Stimulated activated effector memory CD8-positive, alpha-beta T cell treated with anti-CD3 and anti-CD28 coated beads, Interleukin-12 subunit alpha, Interleukin-12 subunit beta, amount 100 ng/mL, for 72 hours (primary cell): ENCODE measurements around the gene LTBP2.

ENCODE experiments used
- ATAC-seq: fragments of 150-1000 bp; cut with Tn5 transposase; 2 replicates; pipeline ENCODE4 v1.10.0; 2021
- DNase-seq, 2 donors: peaks; one replicate each; pipeline ENCODE4 v3.0.0; 2021 to 2022; ENCODE audit warnings: low spot score in 2 of 2
- H3K27ac Mint-ChIP-seq: one replicate; pipeline ENCODE4 v1.8.0; 2022; ENCODE audit warnings: mild to moderate bottlenecking, mixed read lengths
- H3K36me3 Mint-ChIP-seq: one replicate; pipeline ENCODE4 v1.8.0; 2022; ENCODE audit warnings: mild to moderate bottlenecking, mixed read lengths
- H3K4me1 Mint-ChIP-seq: one replicate; pipeline ENCODE4 v1.8.0; 2022; ENCODE audit warnings: mixed read lengths
- H3K4me3 Mint-ChIP-seq: one replicate; pipeline ENCODE4 v1.8.0; 2022; ENCODE audit warnings: mild to moderate bottlenecking, mixed read lengths
- H3K9me3 Mint-ChIP-seq: one replicate; pipeline ENCODE4 v1.8.0; 2022; ENCODE audit warnings: mixed read lengths

LTBP2 gene

GRCh38 chr14:74592476-74593201 is 19.4 kb downstream of the LTBP2 start:
- DNase-seq (no peak), ATAC-seq (no peak)
- H3K4me3 Mint-ChIP-seq, result no peak overlapping the region
- no peaks in the 10 kb centered on the region for H3K4me1 Mint-ChIP-seq
- no peak overlapping the region for H3K27ac Mint-ChIP-seq
- H3K9me3 Mint-ChIP-seq, result no peaks in the 10 kb centered on the region
- H3K36me3 Mint-ChIP-seq, result no peaks in the 10 kb centered on the region

- DNase-seq (no peak), ATAC-seq (no peak)
- Mint-ChIP-seq H3K9me3 (no peaks in the 10 kb centered on the region), H3K4me3 (no peak overlapping the region), H3K36me3 (no peaks in the 10 kb centered on the region), H3K4me1 (no peaks in the 10 kb centered on the region), H3K27ac (no peak overlapping the region)
These were observed 20.1 kb downstream of the LTBP2 start for GRCh38 chr14:74591899-74592298.

GRCh38 chr14:74591394-74591793 is 20.6 kb downstream of the LTBP2 start:
- Mint-ChIP-seq H3K36me3 (no peaks in the 10 kb centered on the region), H3K27ac (no peak overlapping the region), H3K4me1 (no peaks in the 10 kb centered on the region), H3K9me3 (no peaks in the 10 kb centered on the region), H3K4me3 (no peak overlapping the region)
- ATAC-seq (no peak), DNase-seq (no peak)

DNA sequence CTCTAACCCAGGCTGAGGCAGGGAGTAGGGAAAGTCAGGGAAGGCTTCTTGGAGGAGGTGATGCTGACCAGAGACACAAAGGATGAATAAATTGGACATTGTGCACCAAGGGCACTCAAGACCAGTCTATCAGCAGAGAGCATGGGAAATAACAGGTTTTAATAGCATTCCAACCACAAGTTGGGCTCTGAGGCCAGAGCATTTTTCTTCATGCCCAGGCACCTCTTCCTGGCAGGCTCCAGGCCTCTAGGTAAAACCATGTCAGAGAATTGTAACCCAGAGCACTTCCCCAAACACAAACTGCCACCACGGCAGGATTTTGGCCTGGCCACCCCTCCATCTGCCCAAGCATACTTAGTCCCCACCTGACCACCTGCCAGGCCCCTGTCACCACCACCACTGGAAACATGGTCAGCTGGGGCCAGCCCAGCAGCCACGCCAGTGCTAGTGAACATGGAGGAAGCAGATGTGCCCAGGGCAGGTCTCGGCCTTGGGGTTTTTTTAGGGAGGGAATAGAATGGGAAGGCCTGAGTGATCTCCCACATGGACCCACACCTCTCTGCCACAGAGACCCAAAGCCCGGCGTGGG is 22.7 kb downstream of the LTBP2 start:
- no peaks in the 10 kb centered on the region for H3K9me3 Mint-ChIP-seq

GRCh38 chr14:74587363-74587707 is 24.7 kb downstream of the LTBP2 start:
- Mint-ChIP-seq H3K4me1 (peaks cover 6% of the 10 kb centered on the region), H3K4me3 (no peak overlapping the region), H3K9me3 (no peaks in the 10 kb centered on the region), H3K27ac (no peak overlapping the region), H3K36me3 (no peaks in the 10 kb centered on the region)
- DNase-seq, result no peak
- no peak for ATAC-seq

More for the DNA sequence above, 22.7 kb downstream of the LTBP2 start:
- ATAC-seq (no peak), DNase-seq (no peak)
- Mint-ChIP-seq H3K27ac (peak overlapping the region; percentile 54), H3K36me3 (no peaks in the 10 kb centered on the region), H3K4me1 (peaks cover 6% of the 10 kb centered on the region), H3K4me3 (no peak overlapping the region)

DNA sequence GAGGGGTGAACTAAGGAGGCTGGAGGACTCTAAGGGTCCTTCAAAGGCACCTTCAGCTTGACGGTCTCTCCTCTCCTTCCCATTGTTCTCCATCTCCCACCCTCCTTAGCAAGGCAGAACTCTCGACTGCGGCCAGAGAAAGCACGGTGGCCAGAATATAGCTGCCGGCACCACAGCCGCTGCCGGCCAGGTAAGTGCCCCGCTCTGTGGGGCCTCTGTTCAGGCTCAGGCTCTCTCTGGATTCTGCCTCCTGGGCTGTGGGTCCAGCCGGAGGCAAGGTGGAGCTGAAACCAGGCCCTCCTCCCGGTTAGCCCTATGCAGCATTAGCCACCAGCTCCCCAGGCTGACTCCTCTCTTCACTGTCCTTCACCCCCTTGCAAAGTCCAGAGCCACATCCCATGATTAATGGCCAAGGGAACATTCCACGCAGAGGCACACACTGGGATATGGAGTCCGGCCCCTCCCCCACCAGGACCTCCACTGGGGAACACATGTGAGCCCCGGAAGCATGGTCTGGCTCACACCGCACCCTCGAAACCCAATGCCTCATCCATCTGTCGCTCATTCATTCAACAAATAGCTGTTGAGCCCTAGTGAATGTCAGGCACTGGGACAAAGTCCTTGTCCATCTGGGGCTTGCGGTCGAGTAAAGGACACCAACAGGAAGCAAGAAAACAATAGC is 25.2 kb downstream of the LTBP2 start:
- no peak for DNase-seq
- H3K4me3 Mint-ChIP-seq, result no peak overlapping the region
- H3K9me3 Mint-ChIP-seq, result no peaks in the 10 kb centered on the region
- no peak overlapping the region for H3K27ac Mint-ChIP-seq
- peaks cover 6% of the 10 kb centered on the region for H3K4me1 Mint-ChIP-seq
- no peaks in the 10 kb centered on the region for H3K36me3 Mint-ChIP-seq
- ATAC-seq, result no peak

DNA sequence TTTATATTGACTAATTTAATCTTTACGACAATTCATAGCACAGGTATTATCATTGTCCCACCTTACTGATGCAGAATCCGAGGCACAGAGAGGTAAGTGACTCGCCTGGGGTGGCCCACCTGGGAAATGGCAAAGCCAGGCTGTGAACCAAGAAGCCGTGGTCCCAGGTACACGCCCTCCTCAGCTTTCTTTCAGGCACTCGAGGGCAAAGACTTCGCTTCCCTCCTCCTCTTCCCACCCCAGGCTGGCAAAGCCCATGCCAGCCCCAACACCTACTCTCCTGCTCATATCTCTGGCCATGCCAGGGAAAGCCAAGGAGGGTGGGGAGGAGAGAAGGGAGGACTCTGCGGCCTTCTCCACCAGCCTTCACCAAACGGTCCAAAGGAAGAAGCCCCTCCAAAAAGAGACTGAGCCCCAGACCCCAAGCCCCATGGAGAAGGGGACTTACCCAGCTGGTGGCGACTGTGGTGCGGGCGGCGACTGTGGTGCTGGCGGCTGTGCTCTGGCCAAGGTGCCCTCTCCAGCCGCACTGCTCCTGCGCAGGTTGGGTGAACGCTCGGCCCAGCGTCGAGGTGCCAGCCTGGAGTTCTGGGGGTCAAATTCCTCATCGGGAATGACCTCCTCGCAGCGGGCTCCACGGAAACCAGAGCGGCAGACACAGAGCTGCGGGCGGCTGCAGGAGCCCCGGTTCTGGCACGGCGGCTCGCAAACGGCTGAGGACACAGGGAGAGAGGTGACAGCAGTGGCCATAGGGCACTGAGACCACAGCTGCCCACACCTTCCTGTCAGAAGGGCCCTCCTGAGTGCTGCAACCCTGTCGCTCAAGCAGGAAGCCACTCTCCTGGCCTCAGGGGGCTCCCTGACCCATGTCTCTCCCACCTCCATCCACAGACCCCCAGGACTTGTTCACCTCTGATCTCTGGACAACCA is 26.4 kb downstream of the LTBP2 start:
- H3K27ac Mint-ChIP-seq, result no peak overlapping the region
- no peak overlapping the region for H3K4me3 Mint-ChIP-seq
- ATAC-seq (no peak), DNase-seq (no peak)
- H3K36me3 Mint-ChIP-seq, result no peaks in the 10 kb centered on the region
- H3K9me3 Mint-ChIP-seq, result no peaks in the 10 kb centered on the region
- peaks cover 6% of the 10 kb centered on the region for H3K4me1 Mint-ChIP-seq

- DNase-seq (no peak), ATAC-seq (no peak)
- Mint-ChIP-seq H3K27ac (no peak overlapping the region), H3K9me3 (no peaks in the 10 kb centered on the region), H3K36me3 (no peaks in the 10 kb centered on the region), H3K4me3 (no peak overlapping the region), H3K4me1 (peaks cover 12% of the 10 kb centered on the region)
These were observed 27.1 kb downstream of the LTBP2 start for GRCh38 chr14:74584951-74585350.

DNA sequence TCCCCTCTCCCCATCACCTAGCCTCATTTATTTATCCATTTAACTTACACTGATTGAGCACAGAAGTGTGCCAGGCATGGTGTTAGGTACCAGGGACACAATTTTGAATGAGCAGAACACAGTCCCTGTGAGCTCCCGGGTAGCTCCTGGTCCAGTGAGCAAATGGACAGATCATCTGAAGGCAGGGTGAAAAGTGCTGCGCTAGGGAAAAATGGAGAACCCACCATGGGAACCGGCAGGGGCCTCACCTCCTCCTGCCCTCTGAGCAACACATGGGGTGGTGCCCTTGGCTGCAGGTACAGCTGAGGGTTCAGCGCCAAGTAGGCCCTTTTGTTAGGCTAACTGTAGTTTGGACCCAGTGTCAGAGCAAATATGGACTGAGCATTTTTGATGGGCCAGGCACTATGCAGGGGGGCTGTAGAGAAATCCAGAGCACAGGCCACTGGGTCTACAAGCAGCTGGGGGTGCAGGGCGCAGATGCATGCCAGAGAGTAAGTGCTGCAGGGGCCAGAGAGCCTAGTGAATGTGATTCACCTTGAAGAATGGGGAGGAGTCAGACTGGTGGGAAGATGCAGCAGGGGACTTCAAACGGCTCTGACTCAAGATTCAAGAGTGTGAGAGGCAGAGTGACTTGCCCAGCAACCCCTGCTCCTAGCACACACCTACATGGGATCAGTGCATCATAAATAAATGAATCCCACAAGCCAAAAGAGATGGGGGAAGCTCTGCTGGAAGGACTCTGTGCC is 28.2 kb downstream of the LTBP2 start:
- no peaks in the 10 kb centered on the region for H3K9me3 Mint-ChIP-seq
- H3K4me1 Mint-ChIP-seq, result peaks cover 22% of the 10 kb centered on the region
- ATAC-seq (peak; percentile 77), DNase-seq (no peak)
- H3K4me3 Mint-ChIP-seq, result no peak overlapping the region
- H3K27ac Mint-ChIP-seq, result no peak overlapping the region
- peaks cover under 1% of the 10 kb centered on the region for H3K36me3 Mint-ChIP-seq

DNA sequence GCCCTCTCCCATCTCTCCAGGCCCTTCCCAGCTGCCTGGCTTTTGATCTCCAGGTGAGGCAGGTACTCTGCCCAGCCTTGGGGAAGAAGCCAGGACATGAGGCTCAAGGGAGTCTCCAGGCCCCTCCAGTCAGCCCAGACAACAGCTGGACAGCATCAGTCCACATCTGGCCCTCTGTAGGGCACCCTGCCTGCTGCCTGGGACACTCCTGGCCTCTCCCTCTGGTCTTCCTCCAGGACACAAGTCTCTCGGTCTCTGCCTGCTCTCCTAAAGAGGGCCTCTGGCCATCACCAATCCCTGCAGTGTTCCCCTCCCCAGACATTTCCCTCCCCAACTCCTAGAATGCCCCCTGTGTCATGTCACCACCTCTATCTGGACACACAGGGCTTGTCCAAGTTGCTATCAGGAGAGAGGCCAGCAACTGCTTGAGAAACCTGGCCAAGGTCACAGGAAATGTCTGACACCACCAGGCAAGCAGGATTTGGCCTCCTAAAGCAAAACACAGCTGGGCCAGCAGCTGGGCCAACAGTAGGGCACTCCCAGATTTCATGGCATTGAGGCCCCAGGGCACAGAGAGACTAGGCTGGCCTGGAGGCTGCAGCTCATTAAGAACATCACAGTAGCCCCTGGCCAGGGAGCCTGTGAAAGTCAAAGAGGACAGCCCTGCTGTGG is 29.0 kb downstream of the LTBP2 start:
- Mint-ChIP-seq H3K27ac (peak overlapping the region; percentile 52), H3K36me3 (peaks cover 7% of the 10 kb centered on the region), H3K4me3 (no peak overlapping the region), H3K9me3 (no peaks in the 10 kb centered on the region), H3K4me1 (peaks cover 22% of the 10 kb centered on the region)
- no peak for DNase-seq
- no peak for ATAC-seq

- ATAC-seq (no peak), DNase-seq (no peak)
- no peaks in the 10 kb centered on the region for H3K9me3 Mint-ChIP-seq
- H3K27ac Mint-ChIP-seq, result no peak overlapping the region
- H3K4me3 Mint-ChIP-seq, result peak overlapping the region; percentile 2
- H3K4me1 Mint-ChIP-seq, result peaks cover 22% of the 10 kb centered on the region
- peaks cover 7% of the 10 kb centered on the region for H3K36me3 Mint-ChIP-seq
These were observed 31.8 kb downstream of the LTBP2 start for GRCh38 chr14:74580275-74580672.

DNA sequence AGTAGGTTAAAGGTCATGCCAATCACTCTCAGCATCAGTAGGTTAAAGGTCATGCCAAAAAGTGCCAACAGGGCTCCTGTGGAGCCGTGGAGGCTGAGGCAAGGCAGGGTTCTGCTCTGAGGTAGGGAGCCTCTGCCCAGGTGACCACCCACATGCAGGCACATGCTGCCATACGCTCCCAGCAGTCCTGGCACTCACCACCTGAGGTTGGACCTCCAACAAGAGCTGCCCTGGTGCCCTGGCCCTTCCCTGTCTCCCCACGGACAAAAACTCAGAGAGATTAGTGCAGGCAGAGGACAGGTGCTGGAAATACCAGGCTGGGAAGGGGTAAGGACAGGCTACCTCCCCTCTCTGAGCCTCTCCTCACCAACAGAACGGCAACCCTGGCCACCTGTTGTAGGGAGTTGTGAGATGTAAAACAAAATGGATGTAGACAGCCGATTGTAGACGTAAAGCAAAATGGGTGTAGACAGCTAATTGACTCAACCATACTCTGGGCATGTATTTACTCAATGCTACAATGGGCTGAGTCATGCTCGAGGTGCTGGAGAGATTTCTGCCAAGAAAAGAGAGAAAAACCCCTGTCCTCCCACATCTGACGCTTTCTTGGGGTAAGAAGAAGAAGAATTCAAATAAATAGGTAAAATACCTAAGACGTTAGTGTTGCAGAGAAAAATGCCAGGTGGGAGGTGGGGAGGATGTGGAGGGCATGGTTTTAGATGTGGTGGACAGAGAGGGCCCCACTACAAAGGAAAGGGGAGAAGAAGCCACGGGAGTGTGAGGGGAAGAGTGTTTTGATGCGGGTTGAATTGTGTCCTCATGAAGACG is 32.4 kb downstream of the LTBP2 start:
- Mint-ChIP-seq H3K9me3 (no peaks in the 10 kb centered on the region), H3K4me1 (peaks cover 22% of the 10 kb centered on the region), H3K36me3 (peaks cover 7% of the 10 kb centered on the region), H3K4me3 (peak overlapping the region; percentile 2), H3K27ac (peak overlapping the region; percentile 54)
- DNase-seq (no peak), ATAC-seq (peak; percentile 79)

- Mint-ChIP-seq H3K27ac (no peak overlapping the region), H3K4me3 (no peak overlapping the region)
These were observed 33.6 kb downstream of the LTBP2 start for GRCh38 chr14:74578479-74578878.

DNA sequence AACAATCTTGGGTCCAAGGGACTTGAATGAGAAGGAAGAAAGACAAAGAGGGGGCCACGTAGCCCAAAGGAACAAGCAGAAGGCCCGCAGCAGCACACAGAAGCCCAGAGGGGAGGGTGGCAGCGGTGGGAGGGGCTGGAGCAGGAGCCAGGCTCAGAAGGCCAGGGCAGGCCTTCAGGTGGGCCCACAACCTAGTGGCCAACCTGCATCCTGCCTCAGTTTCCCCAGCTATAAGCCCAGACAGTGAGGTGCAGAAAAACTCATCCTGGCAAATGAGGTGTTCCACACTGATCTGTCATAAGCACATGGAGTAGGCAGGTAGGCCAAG is 34.1 kb downstream of the LTBP2 start:
- Mint-ChIP-seq H3K4me3 (no peak overlapping the region), H3K36me3 (peaks cover 7% of the 10 kb centered on the region), H3K4me1 (peaks cover 38% of the 10 kb centered on the region), H3K27ac (no peak overlapping the region), H3K9me3 (no peaks in the 10 kb centered on the region)
- ATAC-seq, result no peak
- no peak for DNase-seq

More at GRCh38 chr14:74578479-74578878, 33.6 kb downstream of the LTBP2 start:
- ATAC-seq (no peak), DNase-seq (no peak)
- Mint-ChIP-seq H3K4me1 (peaks cover 32% of the 10 kb centered on the region), H3K9me3 (no peaks in the 10 kb centered on the region), H3K36me3 (peaks cover 7% of the 10 kb centered on the region)
